GM18508 (cell line): ENCODE results near the gene MAP4K4.
"Not testable (repeated sequence)": the region's sequence is repeated elsewhere in the genome, so short reads cannot be mapped to it uniquely, and the experiment has no call there.

Source experiments
- ATAC-seq: cut with Tn5 transposase; IDR thresholded peaks from one replicate; pipeline ENCODE4 v1.9.1; 2021; ENCODE audit warnings: moderate number of reproducible peaks; ENCODE audit not compliant: insufficient read depth, unreplicated experiment

The MAP4K4 gene

DNA sequence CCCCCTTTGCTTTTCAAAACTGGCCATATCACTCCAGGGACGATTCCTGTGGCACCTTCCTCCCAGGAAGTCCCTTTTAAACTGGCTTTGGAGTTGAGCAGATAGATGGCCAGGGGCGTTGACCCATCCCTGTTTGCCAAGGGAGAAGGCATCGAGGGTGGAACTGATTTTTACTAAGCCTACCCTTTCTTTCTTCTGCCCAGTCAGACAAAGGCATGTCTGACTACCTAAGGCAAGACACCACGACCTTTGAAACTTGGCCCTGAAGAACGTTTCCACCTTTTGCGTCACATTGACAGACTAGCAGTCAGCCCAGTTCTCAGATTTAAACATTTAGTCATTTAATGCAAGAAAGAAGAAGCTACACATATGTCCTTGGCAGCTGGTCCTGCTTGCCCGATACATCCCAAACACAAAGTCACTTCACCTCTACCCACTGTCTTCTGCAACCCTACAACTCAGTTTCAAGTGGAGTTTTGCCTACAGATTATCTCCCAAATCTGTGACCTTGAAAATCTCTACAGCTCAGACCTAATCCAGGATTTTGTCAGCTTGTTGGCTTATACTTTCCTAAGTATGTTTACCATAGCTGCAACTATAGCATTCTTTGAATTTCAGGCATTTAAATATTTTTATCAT lies 192.1 kb downstream of the MAP4K4 start:
- no peak for ATAC-seq

DNA sequence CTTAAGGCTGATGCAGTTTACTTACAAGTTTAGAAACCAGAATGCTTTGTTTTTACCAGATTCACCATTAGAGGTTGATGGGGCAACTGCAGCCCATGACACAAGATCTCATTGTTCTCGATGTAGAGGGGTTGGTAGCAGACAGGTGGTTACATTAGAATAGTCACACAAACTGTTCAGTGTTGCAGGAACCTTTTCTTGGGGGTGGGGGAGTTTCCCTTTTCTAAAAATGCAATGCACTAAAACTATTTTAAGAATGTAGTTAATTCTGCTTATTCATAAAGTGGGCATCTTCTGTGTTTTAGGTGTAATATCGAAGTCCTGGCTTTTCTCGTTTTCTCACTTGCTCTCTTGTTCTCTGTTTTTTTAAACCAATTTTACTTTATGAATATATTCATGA lies 194.9 kb downstream of the MAP4K4 start:
- ATAC-seq, result no peak

DNA sequence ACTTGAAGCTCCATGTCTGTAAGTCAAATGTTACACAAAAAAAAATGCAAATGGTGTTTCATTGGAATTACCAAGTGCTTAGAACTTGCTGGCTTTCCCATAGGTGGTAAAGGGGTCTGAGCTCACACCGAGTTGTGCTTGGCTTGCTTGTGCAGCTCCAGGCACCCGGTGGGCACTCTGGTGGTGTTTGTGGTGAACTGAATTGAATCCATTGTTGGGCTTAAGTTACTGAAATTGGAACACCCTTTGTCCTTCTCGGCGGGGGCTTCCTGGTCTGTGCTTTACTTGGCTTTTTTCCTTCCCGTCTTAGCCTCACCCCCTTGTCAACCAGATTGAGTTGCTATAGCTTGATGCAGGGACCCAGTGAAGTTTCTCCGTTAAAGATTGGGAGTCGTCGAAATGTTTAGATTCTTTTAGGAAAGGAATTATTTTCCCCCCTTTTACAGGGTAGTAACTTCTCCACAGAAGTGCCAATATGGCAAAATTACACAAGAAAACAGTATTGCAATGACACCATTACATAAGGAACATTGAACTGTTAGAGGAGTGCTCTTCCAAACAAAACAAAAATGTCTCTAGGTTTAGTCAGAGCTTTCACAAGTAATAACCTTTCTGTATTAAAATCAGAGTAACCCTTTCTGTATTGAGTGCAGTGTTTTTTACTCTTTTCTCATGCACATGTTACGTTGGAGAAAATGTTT lies 196.3 kb downstream of the MAP4K4 start:
- no peak for ATAC-seq

DNA sequence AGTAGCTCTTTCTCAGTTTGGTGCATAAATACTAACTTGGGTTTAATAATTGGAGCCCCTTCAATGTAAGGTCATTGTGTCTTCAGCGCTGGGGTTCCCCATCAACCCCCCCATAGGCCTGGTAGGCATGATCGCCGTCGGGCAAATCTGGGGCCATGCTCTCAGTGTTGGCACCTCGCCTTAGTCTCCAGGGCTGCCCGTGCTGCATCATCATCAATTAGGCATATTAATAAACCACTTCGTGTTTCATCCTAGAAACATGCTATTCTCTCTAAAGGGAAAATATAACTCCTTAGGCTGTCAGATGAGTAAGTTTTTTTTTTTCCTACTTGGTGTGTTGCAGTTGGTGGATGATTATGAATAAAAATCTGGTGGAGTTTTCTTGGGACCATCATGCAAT lies 197.5 kb downstream of the MAP4K4 start:
- no peak for ATAC-seq

DNA sequence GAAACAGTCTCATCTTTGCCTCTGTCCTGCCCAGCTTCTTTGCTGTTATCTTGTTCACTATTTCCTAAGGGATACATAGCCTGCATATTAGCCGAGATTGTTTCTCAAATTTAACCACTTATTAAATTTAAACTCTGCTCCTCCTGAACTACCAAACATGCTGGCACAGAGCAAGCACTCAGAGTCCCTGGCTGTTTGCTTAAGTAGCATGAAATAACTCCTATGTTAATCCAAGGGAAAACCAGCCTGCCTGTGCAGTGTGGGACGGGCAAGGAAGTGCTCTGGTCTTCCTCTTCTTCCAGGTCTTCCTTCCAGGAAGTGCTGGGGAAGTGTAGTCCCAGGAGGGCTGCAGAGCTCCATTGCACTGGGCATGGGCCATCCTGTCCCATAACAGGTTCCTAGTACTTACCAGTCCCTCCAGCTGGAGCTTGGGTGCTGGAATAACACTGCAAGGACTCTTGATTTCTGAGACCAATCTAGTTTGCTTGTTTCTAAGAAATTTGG lies 198.4 kb downstream of the MAP4K4 start:
- ATAC-seq, result no peak

DNA sequence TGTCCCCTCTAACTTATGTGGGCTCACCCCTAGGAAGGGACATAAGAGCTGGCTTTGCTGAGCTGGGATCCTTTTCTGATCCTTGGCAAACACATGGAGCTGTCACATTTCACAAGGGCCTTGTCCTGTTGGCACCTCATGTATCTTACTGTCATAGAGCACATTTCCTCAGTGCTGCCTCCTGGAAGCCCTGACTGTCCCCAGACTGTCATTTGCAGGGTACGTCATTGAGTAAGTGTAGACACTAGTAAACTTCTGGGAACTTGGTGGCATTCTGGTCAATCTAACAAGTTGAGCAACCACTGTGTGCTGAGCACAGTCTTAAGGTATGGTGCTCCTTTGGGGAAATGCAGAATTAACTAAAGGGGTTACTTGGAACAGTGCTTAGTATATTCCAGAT lies 199.8 kb downstream of the MAP4K4 start:
- ATAC-seq, result no peak

DNA sequence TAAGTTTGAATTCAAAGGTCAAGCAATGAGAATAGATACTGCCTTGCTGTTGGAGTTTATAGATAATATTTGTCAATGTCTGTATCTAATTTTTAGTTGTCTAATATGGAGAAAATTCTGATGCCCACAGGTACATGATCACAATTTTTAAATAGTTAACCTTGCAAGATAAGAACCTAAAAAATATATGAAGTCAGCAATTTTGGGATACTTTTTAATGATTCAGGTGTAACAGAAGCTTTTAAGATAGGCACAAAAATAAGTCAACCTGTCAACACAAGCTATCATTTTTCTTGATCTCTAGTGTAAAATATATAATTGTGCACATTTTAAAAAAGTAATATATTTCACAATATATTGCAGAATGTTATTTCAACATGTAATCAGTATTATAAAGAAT lies 201.8 kb downstream of the MAP4K4 start:
- no peak for ATAC-seq

DNA sequence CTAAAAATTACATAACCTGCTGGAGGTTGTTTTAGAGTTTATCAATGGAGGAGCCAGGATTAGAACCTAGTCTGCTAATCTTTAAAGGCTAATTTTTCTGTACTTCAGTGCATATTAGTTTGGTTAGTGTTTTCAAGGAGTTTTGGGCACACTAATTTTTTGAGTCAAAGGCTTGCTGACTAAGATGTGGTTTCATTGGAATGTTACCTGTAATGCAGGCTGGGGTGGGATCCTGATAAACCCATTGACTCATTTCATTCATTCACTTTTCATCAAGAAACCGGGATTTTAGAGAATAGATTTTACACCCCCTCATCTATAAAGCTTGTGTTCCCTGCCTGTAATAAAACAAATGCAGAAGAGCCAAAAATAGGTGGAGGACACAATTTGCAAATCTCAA lies 202.4 kb downstream of the MAP4K4 start:
- ATAC-seq, result no peak

DNA sequence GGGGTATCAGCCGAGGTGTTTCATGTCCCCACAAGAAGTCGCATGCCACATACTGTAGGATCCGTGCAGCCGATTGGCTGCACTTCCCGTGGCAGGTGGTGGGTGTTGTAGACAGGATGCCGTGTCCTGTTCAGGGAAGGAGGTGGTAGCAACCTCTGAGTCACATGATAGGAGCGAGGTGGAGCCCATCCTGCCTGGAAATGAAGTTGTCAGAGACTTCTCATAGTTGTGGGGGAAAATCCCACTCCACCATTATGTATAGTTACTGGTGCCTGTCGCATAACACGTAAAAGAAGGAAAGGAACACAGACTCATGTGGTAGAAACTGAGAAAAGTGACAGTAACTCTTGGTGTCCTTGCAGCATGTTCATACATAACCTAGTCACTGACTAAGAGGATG lies 202.9 kb downstream of the MAP4K4 start:
- ATAC-seq, result peak; percentile 83

DNA sequence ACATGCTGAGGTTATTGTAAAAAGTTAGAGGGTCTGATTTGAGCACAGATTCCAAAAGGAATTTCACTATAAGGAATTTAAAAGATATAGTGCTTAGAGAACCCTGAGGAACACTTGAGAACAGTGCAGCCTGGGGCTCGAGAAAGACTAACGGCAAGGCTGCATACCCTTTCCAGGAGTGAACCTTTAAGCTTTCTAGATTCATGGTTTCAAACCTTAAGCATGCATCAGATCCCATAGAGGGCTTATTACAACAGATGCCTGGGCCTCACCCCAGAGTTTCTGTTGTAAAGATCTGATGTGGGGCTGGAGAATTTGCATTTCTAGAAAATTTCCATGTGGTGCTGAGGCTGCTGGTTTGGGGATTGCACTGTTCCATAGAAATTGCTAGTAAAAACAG lies 203.7 kb downstream of the MAP4K4 start:
- ATAC-seq, result no peak

DNA sequence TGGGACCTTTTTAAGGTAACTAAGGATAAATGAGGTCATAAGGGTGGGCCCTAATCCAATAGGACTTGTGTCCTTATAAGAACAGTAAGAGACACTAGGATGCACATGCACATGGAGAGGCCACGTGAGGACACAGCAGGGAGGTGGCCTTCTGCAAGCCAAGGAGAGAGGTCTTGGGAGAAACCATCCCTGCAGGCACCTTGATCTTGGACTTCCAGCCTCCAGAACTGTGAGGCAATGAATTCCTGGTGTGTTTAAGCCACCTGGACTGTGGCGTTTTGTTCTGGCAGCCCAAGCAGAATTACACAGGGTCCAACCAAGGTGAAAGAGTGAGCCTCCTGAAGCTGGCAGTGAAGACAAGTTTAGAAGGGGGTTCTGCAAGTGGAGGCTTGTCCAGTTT lies 204.7 kb downstream of the MAP4K4 start:
- no peak for ATAC-seq

DNA sequence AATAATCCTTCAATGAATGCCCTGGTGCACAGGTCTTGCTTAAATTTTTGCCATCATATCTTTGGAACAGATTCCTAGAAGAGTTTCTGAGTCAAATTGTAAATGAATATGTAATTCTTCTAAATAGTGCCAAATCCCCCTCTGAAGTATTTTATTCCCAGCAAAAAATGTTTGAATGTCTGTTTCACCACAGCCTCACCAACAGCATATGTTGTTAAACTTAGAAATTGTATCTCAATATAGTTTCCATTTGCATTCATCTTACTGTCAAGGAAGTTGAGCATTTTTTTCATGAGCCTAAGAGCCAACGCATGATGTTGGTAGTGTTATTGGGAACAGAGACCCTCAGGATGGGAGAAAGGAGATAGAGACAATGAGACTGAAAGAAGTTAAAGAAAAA lies 207.4 kb downstream of the MAP4K4 start:
- no peak for ATAC-seq

DNA sequence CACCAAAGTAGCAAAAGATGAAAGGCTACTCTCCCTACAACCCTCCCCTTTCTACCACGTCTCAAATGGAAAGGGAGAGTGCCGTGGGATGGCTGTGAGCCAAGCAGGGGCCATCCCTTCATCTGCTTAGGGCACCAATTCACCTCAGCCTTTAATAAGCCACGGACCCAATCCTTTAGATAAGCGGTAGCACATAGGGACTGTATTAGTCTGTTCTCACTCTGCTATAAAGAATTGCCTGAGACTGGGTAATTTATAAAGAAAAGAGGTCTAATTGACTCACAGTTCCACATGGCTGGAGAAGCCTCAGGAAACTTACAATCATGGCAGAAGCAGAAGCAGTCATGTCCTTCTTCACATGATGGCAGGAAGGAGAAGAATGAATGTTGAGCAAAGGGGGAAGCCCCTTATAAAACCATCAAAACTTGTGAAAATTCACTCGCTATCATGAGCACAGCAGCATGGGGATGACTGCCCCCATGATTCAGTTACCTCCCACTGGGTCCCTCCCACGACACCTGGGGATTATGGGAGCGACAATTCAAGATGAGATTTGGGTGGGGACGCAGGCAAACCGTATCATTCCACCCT lies 208.3 kb downstream of the MAP4K4 start:
- no peak for ATAC-seq

DNA sequence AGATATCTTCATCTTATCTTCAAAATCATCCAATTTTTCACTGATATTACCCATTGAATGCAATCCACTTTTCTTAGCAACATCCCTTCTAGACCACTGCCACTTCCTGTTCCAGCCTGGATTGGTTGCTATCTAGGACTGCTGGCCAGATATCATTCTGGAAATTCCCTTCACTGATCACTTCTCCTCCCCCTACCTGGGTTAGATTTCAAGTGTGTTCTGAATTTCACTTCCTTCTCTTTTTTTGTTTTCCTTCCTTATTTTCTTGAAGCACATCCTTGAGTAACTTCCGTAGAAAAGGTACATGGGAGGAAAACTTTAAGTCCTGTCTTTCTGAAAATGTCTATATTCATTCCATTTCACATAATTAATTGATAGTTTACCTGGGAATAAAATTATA lies 212.3 kb downstream of the MAP4K4 start:
- no peak for ATAC-seq

DNA sequence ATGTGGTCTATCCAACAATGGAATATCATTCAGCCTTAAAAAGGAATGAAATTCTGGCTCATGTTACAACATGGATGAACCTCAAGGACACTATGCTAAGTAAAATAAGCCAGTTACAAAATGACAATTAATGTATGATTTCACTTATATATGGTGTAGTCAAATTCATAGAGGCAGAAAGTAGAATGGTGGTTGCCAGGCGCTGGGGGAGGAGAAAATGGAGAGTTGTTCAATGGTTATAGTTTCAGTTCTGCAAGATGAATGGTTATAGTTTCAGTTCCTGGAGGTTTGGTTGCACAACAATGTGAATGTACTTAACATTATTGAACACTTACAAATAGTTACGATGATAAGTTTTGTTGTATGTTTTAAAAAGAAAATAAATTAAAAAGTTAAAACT lies 215.0 kb downstream of the MAP4K4 start:
- ATAC-seq, result peak; percentile 93

DNA sequence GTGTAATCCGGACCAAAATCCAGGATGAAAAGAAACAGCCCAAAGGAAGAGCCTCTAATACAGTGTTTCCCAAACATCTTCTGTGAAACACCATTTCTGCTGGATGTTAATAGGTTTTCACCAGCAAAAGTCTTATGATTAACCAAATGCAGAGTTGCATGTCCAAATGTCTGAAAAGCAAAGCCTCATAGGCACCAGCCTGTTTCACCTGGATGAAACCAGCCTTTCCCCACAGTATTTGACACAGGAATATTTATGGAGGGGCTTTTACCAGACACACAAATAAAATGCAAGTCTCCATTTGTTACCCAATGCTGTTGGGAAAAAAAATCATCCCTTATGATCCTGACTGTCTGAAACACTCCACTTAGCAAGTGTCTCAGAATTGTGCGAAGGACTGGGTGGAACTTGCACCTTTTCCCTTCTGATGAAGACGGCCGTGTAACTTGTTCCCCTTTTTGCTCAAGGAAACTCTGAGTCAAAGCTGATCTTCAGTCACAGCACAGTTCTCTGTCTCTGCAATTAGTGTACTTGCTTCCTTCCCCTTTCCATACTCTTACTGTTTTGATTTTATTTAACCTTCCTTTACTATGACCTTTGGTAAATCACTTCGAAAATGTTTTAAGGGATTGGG lies 223.9 kb downstream of the MAP4K4 start:
- no peak for ATAC-seq

DNA sequence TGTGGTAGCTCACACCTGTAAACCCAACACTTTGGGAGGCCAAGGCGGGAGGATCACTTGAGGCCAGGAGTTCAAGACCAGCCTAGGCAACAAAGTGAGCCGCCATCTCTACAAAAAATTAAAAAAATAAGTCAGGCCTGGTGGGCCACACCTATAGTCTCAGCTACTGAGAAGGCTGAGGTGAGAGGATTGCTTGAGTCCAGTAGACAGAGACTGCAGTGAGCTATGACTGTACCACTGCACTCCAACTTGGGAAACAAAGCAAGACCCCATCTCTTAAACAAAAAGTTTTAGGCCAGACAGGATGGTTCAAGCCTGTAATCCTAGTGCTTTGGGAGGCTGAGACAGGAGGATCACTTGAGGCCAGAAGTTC lies 224.4 kb downstream of the MAP4K4 start:
- ATAC-seq, result no peak

DNA sequence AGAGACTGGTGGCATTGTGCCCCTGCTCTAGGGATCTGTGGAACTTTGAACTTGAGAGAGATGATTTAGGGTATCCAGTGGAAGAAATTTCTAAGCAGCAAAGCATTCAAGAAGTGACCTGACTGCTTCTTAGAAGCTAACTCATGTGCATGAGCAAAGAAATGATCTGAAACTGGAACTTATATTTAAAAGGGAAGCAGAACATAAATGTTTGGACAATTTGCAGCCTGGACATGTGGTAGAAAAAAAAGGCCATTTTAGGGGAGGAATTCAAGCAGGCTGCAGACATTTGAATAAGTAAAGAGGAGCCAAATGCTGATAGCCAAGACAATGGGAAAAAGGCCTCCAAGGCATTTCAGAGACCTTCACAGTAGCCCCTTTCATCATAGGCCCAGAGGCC lies 226.8 kb downstream of the MAP4K4 start:
- not testable (repeated sequence) for ATAC-seq

DNA sequence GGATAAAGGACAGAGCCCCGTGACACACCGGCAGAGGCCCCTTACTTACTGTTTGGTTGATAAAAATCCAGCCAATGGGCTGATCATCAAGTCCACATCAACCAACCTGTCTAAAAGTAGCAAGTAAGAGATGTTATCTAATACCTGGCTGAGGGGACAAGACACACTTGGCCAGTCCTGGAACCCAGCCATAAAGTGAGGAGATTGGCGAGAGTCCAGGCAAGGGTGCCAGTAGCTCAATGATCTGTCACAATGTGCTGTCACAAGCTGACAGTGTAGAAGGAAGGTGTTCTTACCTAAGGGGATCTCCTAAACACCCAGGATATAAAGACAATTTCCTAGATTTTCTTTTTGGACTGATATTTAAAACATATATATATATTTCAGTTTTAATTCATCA lies 232.5 kb downstream of the MAP4K4 start:
- ATAC-seq, result no peak

DNA sequence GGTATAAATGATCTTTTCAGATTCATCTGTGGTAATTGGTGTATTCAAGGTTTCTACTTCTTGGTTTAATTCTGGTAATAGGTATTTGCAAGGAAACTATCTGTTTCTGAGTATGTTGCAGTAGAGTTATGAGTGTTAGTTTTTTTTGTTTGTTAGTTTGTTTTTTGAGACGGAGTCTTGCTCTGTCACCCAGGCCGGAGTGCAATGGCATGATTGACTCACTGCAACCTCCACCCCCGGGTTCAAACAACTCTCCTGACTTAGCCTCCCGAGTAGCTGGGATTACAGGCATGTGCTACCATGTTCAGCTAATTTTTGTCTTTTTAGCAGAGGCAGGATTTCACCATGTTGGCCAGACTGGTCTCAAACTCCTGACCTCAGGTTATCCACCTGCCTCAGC lies 233.3 kb downstream of the MAP4K4 start:
- no peak for ATAC-seq

DNA sequence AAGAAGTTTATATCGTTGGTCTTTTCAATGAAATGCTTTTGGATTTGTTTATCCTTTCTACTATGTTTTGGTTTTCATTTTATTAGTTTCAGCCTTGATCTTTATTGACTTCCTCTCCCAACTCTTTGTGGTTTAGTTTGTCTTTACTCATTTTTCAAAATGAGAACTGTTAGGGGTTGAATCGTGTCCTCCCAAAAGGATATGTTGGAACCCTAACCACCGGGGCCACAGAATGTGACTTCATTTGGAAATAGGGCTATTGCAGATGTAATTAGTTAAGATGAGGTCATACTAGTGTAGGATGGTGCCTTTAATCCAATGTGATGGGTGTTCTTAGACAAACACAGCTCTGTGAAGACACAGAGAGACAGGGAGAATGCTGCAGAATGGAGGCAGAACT lies 233.9 kb downstream of the MAP4K4 start:
- ATAC-seq, result no peak
